HCT116 (cell line): ENCODE measurements around the gene ATP8A2. TPM values are rescaled to one million over a fixed set of nuclear protein-coding genes. Genes with fewer than 3 reads are reported as not detected.

ENCODE experiments used
- ATAC-seq: fragments of 200-7000 bp; cut with Tn5 transposase; 2 replicates; pipeline ENCODE4 v1.9.1; 2020; ENCODE audit warnings: mild to moderate bottlenecking, moderate library complexity
- BruUV-seq: library from RNA; stranded (reverse); fragments of 400-500 nt; replicated peaks from 2 replicates; lab custom pipeline; 2021; lab: Mats Ljungman, UMichigan
- CTCF ChIA-PET: fragments of 300-600 bp; sonication (Branson Sonifier 250); formaldehyde crosslinking; loops from one replicate; lab custom pipeline; 2021; ENCODE audit warnings: antibody characterized with exemption; lab: Charles Lee
- POLR2A ChIA-PET: fragments of 300-600, 350-600 bp; sonication (Branson Sonifier 250); formaldehyde crosslinking; loops from one replicate; lab custom pipeline; 2021; ENCODE audit warnings: antibody characterized with exemption; lab: Charles Lee
- RAD21 ChIA-PET, 2 experiments: fragments of 300-600 bp; sonication (Branson Sonifier 250); formaldehyde crosslinking; loops; one replicate each; lab custom pipeline; 2023; ENCODE audit warnings: low total read pairs in 2 of 2; ENCODE audit not compliant: uncharacterized antibody in 2 of 2, unreplicated experiment in 2 of 2, low non-redundant PET in 1 of 2; lab: Charles Lee
- DNase-seq: peaks from one replicate; pipeline ENCODE4 v3.0.0-alpha.2; 2010; ENCODE audit warnings: low read depth, low spot score
- H2AFZ ChIP-seq: fragments of 200-600 bp; shearing (Covaris generic), sonication (generic); 2 replicates; pipeline ENCODE4 v1.6.1; 2017; ENCODE audit warnings: low read depth, mixed run types, mixed read lengths, antibody characterized with exemption, low read length; ENCODE audit not compliant: poor library complexity, severe bottlenecking
- H3K27ac ChIP-seq: 2 replicates; pipeline ENCODE4 v1.5.1; 2012; ENCODE audit warnings: low read depth, low read length
- H3K27me3 ChIP-seq: fragments of 200-600 bp; sonication (generic); 2 replicates; pipeline ENCODE4 v1.6.1; 2016; ENCODE audit warnings: mixed run types, low read length, mixed read lengths; ENCODE audit not compliant: insufficient read depth
- H3K36me3 ChIP-seq, 2 experiments: fragments of 200-500 bp in 1 of 2; fragments of 200-600 bp in 1 of 2; sonication (Bioruptor generic) in 1 of 2; sonication (generic) in 1 of 2; 2 replicates each; pipeline versions ENCODE4 v1.5.1 to v1.6.1; 2014 to 2016; ENCODE audit warnings: low read length in 2 of 2, inconsistent platforms in 1 of 2, mixed read lengths in 1 of 2, mixed run types in 1 of 2; ENCODE audit not compliant: insufficient read depth in 2 of 2, control insufficient read depth in 1 of 2
- H3K4me1 ChIP-seq, 2 experiments: fragments of 200-600 bp in 1 of 2; sonication (generic) in 1 of 2; 2 replicates each; pipeline versions ENCODE4 v1.5.1 to v1.6.1; 2012 to 2017; ENCODE audit warnings: low read length in 2 of 2, inconsistent platforms in 1 of 2, mild to moderate bottlenecking in 1 of 2, mixed read lengths in 1 of 2, mixed run types in 1 of 2, moderate library complexity in 1 of 2; ENCODE audit not compliant: insufficient read depth in 2 of 2, control insufficient read depth in 1 of 2
- H3K4me2 ChIP-seq: fragments of 200-600 bp; sonication (generic); 2 replicates; pipeline ENCODE4 v1.6.1; 2017; ENCODE audit warnings: mixed run types, low read length, mixed read lengths
- H3K4me3 ChIP-seq, 2 experiments: fragments of 200-600 bp in 1 of 2; sonication (generic) in 1 of 2; replicated peaks in 1 of 2; 2 replicates each; pipeline ENCODE4 v1.5.1; 2011 to 2016; ENCODE audit warnings: low read length in 2 of 2, control low read depth in 1 of 2, low read depth in 1 of 2, mild to moderate bottlenecking in 1 of 2, mixed read lengths in 1 of 2, mixed run types in 1 of 2
- H3K79me2 ChIP-seq: fragments of 200-600 bp; sonication (generic); 2 replicates; pipeline ENCODE4 v1.6.1; 2017; ENCODE audit warnings: mild to moderate bottlenecking, mixed run types, low read length, moderate library complexity, mixed read lengths; ENCODE audit not compliant: insufficient read depth
- H3K9ac ChIP-seq: fragments of 200-600 bp; sonication (generic); 2 replicates; pipeline ENCODE4 v1.6.1; 2016; ENCODE audit warnings: low read length, mixed read lengths
- H3K9me2 ChIP-seq: fragments of 200-600 bp; sonication (generic), shearing (Covaris generic); 2 replicates; pipeline ENCODE4 v1.6.1; 2017; ENCODE audit warnings: mixed run types, mild to moderate bottlenecking, moderate library complexity; ENCODE audit not compliant: insufficient read depth
- H3K9me3 ChIP-seq, 2 experiments: fragments of 200-500 bp in 1 of 2; fragments of 200-600 bp in 1 of 2; sonication (Bioruptor generic) in 1 of 2; sonication (generic) in 1 of 2; 2 replicates each; pipeline ENCODE4 v1.6.1; 2014 to 2017; ENCODE audit warnings: low read length in 2 of 2, mixed read lengths in 2 of 2, inconsistent platforms in 1 of 2, low read depth in 1 of 2, mild to moderate bottlenecking in 1 of 2, mixed run types in 1 of 2, moderate library complexity in 1 of 2; ENCODE audit not compliant: control insufficient read depth in 1 of 2, insufficient read depth in 1 of 2
- H4K20me1 ChIP-seq: fragments of 200-600 bp; sonication (generic), shearing (Covaris generic); 2 replicates; pipeline ENCODE4 v1.6.1; 2017; ENCODE audit warnings: mixed run types, mild to moderate bottlenecking, moderate library complexity; ENCODE audit not compliant: insufficient read depth
- CBX3 ChIP-seq: IDR thresholded peaks from 2 replicates; pipeline ENCODE4 v1.6.1; 2012; ENCODE audit warnings: low read depth
- CEBPB ChIP-seq: IDR thresholded peaks from 2 replicates; pipeline ENCODE4 v1.6.1; 2012; ENCODE audit warnings: low read depth
- EZH2 ChIP-seq: fragments of 200-600 bp; sonication (generic); IDR thresholded peaks from 2 replicates; pipeline ENCODE4 v1.6.1; 2017; ENCODE audit warnings: antibody characterized with exemption, mixed run types
- FOSL1 ChIP-seq: IDR thresholded peaks from 2 replicates; pipeline ENCODE4 v1.6.1; 2012; ENCODE audit warnings: low read depth
- JUND ChIP-seq: IDR thresholded peaks from 2 replicates; pipeline ENCODE4 v1.6.1; 2012
- POLR2A ChIP-seq: IDR thresholded peaks from 2 replicates; pipeline ENCODE4 v1.7.0; 2011; ENCODE audit warnings: borderline replicate concordance; ENCODE audit not compliant: insufficient read depth, insufficient read length; ENCODE audit errors: extremely low read depth
- POLR2AphosphoS5 ChIP-seq: IDR thresholded peaks from 2 replicates; pipeline ENCODE4 v1.6.1; 2011; ENCODE audit warnings: mild to moderate bottlenecking, low read depth, low read length, moderate library complexity
- RAD21 ChIP-seq: IDR thresholded peaks from 2 replicates; pipeline ENCODE4 v1.6.1; 2012; ENCODE audit warnings: low read depth, mild to moderate bottlenecking
- SIN3A ChIP-seq: IDR thresholded peaks from 2 replicates; pipeline ENCODE4 v1.6.1; 2012; ENCODE audit warnings: low read depth
- SP1 ChIP-seq: IDR thresholded peaks from 2 replicates; pipeline ENCODE4 v1.6.1; 2012; ENCODE audit warnings: low read depth
- YY1 ChIP-seq: IDR thresholded peaks from 2 replicates; pipeline ENCODE4 v1.6.1; 2011; ENCODE audit warnings: low read length, low read depth, moderate library complexity, mild to moderate bottlenecking; ENCODE audit not compliant: insufficient replicate concordance; ENCODE audit errors: extremely low read depth
- ZFX ChIP-seq: fragments of 450-650 bp; IDR thresholded peaks from 2 replicates; pipeline ENCODE4 v1.6.1; 2017
- ZNF274 ChIP-seq: fragments of 200-500 bp; sonication (Bioruptor generic); IDR thresholded peaks from 2 replicates; pipeline ENCODE4 v1.6.1; 2014; ENCODE audit warnings: mild to moderate bottlenecking, low read depth, low read length, inconsistent platforms
- intact Hi-C: fragments of 100-400 bp; cut with micrococcal nuclease; formaldehyde crosslinking; loops from 2 replicates; pipeline ENCODE4 v1.10.0; 2022
- total RNA-seq: library from RNA; stranded (reverse); gene quantifications from one replicate; pipeline ENCODE4 v1.2.1, GENCODE V29; 2021; ENCODE audit not compliant: unreplicated experiment
- TF ChIP-seq, protein P1 (sequence below): IDR thresholded peaks from 2 replicates; pipeline ENCODE4 v1.6.1; 2012
- TF ChIP-seq, protein P2 (sequence below): IDR thresholded peaks from 2 replicates; pipeline ENCODE4 v1.6.1; 2012
- TF ChIP-seq, protein P3 (sequence below): IDR thresholded peaks from 2 replicates; pipeline ENCODE4 v1.6.1; 2012; ENCODE audit warnings: low read depth

Gene ATP8A2
- total RNA-seq, 1 experiment from 2014 or later: not detected

DNA sequence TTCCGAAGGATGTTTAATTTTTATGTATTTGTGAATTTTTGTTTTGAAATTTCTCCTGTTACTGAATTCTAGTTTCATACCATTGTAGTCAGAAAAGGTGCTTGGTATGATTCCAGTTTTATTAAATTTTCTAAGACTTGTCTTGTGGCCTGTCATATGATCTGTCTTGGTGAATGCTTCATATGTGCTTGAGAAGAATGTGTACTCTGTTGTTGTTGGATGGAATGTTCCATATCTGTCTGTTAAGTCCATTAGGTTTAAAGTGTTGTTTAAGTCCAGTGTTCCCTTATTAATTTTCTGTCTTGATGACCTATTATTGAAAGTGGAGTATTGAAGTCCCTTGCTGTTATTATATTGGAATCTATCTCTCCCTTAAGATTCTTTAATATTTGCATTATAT lies 273.9 kb downstream of the ATP8A2 start:
- Histone ChIP-seq H3K9me3 (no peaks in the 10 kb centered on the region), H3K27me3 (peaks cover 7% of the 10 kb centered on the region)
- BruUV-seq: no TSS peak
- ChIA-PET CTCF (no interaction called here), RAD21 (no interaction called here)
- TF ChIP-seq EZH2 (no peak), JUND (no peak), POLR2AphosphoS5 (no peak), CBX3 (no peak), FOSL1 (no peak), ZFX (no peak), SIN3A (no peak), CEBPB (no peak), SP1 (no peak), ZNF274 (no peak), RAD21 (no peak), YY1 (no peak), POLR2A (no peak)
- TF ChIP-seq, protein P1, sequence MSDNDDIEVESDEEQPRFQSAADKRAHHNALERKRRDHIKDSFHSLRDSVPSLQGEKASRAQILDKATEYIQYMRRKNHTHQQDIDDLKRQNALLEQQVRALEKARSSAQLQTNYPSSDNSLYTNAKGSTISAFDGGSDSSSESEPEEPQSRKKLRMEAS: no peak
- TF ChIP-seq, protein P2, sequence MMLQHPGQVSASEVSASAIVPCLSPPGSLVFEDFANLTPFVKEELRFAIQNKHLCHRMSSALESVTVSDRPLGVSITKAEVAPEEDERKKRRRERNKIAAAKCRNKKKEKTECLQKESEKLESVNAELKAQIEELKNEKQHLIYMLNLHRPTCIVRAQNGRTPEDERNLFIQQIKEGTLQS: no peak
- TF ChIP-seq, protein P3, sequence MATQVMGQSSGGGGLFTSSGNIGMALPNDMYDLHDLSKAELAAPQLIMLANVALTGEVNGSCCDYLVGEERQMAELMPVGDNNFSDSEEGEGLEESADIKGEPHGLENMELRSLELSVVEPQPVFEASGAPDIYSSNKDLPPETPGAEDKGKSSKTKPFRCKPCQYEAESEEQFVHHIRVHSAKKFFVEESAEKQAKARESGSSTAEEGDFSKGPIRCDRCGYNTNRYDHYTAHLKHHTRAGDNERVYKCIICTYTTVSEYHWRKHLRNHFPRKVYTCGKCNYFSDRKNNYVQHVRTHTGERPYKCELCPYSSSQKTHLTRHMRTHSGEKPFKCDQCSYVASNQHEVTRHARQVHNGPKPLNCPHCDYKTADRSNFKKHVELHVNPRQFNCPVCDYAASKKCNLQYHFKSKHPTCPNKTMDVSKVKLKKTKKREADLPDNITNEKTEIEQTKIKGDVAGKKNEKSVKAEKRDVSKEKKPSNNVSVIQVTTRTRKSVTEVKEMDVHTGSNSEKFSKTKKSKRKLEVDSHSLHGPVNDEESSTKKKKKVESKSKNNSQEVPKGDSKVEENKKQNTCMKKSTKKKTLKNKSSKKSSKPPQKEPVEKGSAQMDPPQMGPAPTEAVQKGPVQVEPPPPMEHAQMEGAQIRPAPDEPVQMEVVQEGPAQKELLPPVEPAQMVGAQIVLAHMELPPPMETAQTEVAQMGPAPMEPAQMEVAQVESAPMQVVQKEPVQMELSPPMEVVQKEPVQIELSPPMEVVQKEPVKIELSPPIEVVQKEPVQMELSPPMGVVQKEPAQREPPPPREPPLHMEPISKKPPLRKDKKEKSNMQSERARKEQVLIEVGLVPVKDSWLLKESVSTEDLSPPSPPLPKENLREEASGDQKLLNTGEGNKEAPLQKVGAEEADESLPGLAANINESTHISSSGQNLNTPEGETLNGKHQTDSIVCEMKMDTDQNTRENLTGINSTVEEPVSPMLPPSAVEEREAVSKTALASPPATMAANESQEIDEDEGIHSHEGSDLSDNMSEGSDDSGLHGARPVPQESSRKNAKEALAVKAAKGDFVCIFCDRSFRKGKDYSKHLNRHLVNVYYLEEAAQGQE: no peak
- TF ChIP-seq, all 23 proteins: peak for 0
- Histone ChIP-seq H3K4me2 (no peak overlapping the region), H3K4me3 (no peak overlapping the region), H2AFZ (no peak overlapping the region), H3K9ac (no peak overlapping the region), H3K9me2 (no peaks in the 10 kb centered on the region), H3K4me1 (no peaks in the 10 kb centered on the region), H3K27ac (no peak overlapping the region), H4K20me1 (no peaks in the 10 kb centered on the region), H3K79me2 (no peaks in the 10 kb centered on the region), H3K36me3 (no peaks in the 10 kb centered on the region)
- no peak for ATAC-seq
- intact Hi-C loops: no loop called here
- no peak for DNase-seq
- POLR2A ChIA-PET: no interaction called here
